Activated T-cell treated with anti-CD3 and anti-CD28 coated beads, Interleukin-2, amount 50 U/mL, for 4 hours (primary cell): ENCODE results near the gene OLFML2A. TPM values are rescaled to one million over a fixed set of nuclear protein-coding genes. Genes with fewer than 3 reads are reported as not detected.

Source experiments
- ATAC-seq, 2 donors: fragments of 200-7000 bp; cut with Tn5 transposase; one replicate each; pipeline ENCODE4 v1.10.0; 2021
- DNase-seq: peaks from one replicate; pipeline ENCODE4 v3.0.0-alpha.2; 2020
- H3K27me3 Mint-ChIP-seq: one replicate; pipeline ENCODE4 v1.8.0; 2021; ENCODE audit warnings: low read depth, mixed read lengths
- H3K36me3 Mint-ChIP-seq: one replicate; pipeline ENCODE4 v1.8.0; 2022; ENCODE audit warnings: mixed read lengths; ENCODE audit not compliant: insufficient read depth
- H3K4me1 Mint-ChIP-seq: one replicate; pipeline ENCODE4 v1.8.0; 2021; ENCODE audit warnings: low read depth, mixed read lengths
- H3K4me3 Mint-ChIP-seq: one replicate; pipeline ENCODE4 v1.8.0; 2021; ENCODE audit warnings: mild to moderate bottlenecking, moderate library complexity, mixed read lengths
- H3K9me3 Mint-ChIP-seq: one replicate; pipeline ENCODE4 v1.8.0; 2021; ENCODE audit warnings: mixed read lengths
- total RNA-seq, 3 donors: library from RNA; stranded (reverse); gene quantifications; one replicate each; pipeline ENCODE4 v1.2.1, GENCODE V29; 2021

The OLFML2A gene
- total RNA-seq, 3 donors from 2014 or later: 0.03 TPM; not detected in 2

DNA sequence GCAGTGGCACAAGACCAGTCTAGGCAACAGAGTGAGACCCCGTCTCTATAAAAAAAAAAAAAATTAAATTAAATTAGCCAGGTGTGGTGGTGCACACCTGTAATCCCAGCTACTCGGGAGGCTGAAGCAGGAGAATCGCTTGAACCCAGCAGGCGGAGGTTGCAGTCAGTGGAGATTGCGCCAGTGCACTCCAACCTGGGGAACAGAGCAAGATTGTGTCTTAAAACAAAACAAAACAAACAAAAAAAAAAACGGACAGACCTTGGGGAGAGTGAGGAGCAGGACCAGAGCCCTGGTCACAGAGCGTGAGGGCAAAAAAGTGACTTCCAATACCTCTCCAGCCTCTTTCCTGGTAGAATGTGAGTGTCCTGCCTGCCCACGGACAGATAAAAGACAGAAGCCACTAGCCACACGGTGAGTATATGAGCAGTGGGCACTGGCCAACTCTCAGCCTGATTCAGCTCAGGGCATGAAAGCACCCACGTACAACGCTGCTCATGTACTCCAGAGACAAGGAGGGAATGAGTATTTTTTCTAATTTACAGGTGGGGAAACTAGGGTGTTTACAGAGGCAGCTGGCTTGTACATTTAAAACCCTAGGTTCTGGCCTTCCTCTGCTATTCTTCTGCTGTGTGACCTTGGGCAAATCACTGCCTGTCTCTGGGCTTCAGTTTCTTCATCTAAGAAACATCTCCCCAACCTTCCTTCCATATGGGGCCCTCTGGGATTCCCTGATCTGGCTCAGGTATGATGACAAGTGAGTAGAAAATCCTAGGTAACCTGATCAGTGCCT, 1.8 kb downstream of the OLFML2A start:
- Mint-ChIP-seq H3K27me3 (peaks cover 34% of the 10 kb centered on the region), H3K4me3 (no peak overlapping the region), H3K36me3 (no peaks in the 10 kb centered on the region), H3K9me3 (no peaks in the 10 kb centered on the region), H3K4me1 (peaks cover 14% of the 10 kb centered on the region)
- DNase-seq (no peak), ATAC-seq (no peak)

- no peaks in the 10 kb centered on the region for H3K36me3 Mint-ChIP-seq
- ATAC-seq (no peak), DNase-seq (no peak)
- H3K4me3 Mint-ChIP-seq: no peak overlapping the region
- H3K9me3 Mint-ChIP-seq: no peaks in the 10 kb centered on the region
- peaks cover 11% of the 10 kb centered on the region for H3K4me1 Mint-ChIP-seq
- peaks cover 27% of the 10 kb centered on the region for H3K27me3 Mint-ChIP-seq
Observed at GRCh38 chr9:124779368-124780059, 2.6 kb downstream of the OLFML2A start.

GRCh38 chr9:124780060-124780756, 3.3 kb downstream of the OLFML2A start:
- no peaks in the 10 kb centered on the region for H3K36me3 Mint-ChIP-seq
- no peak for DNase-seq
- H3K4me3 Mint-ChIP-seq: no peak overlapping the region
- ATAC-seq: no peak
- no peaks in the 10 kb centered on the region for H3K9me3 Mint-ChIP-seq
- H3K4me1 Mint-ChIP-seq: peaks cover 9% of the 10 kb centered on the region
- H3K27me3 Mint-ChIP-seq: peaks cover 23% of the 10 kb centered on the region

GRCh38 chr9:124780757-124781151, 3.8 kb downstream of the OLFML2A start:
- no peak overlapping the region for H3K4me3 Mint-ChIP-seq
- DNase-seq: no peak
- no peaks in the 10 kb centered on the region for H3K36me3 Mint-ChIP-seq
- peaks cover 9% of the 10 kb centered on the region for H3K4me1 Mint-ChIP-seq
- ATAC-seq: no peak
- H3K27me3 Mint-ChIP-seq: peaks cover 18% of the 10 kb centered on the region
- no peaks in the 10 kb centered on the region for H3K9me3 Mint-ChIP-seq

GRCh38 chr9:124781967-124782660, 5.2 kb downstream of the OLFML2A start:
- Mint-ChIP-seq H3K9me3 (no peaks in the 10 kb centered on the region), H3K4me1 (no peaks in the 10 kb centered on the region), H3K4me3 (no peak overlapping the region), H3K36me3 (no peaks in the 10 kb centered on the region), H3K27me3 (peaks cover 8% of the 10 kb centered on the region)
- ATAC-seq (no peak), DNase-seq (no peak)

- Mint-ChIP-seq H3K4me1 (no peaks in the 10 kb centered on the region), H3K4me3 (no peak overlapping the region), H3K9me3 (no peaks in the 10 kb centered on the region), H3K36me3 (no peaks in the 10 kb centered on the region), H3K27me3 (peaks cover 6% of the 10 kb centered on the region)
- ATAC-seq (no peak), DNase-seq (no peak)
Observed at GRCh38 chr9:124782661-124783574, 6.0 kb downstream of the OLFML2A start.

DNA sequence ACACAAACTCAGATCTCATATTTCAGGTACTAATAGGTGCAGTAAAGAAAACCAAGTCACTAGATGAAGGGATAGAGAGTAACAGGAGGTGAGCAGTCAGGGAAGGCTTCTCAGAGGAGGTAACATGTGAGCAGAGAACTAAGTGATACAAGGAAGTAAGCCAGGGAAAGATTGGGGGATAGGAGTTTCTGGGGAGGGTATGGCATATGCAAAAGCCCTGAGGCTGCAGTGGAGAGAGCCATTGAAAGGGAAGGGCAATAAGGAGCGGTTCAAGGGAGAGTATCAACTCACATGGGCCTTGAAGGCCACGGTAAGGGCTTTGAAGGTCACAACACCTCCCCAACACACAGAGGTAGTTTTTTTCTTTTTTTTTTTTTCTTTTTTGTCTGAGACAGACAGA, 6.9 kb downstream of the OLFML2A start:
- DNase-seq (no peak), ATAC-seq (no peak)
- H3K27me3 Mint-ChIP-seq: peaks cover 3% of the 10 kb centered on the region
- H3K36me3 Mint-ChIP-seq: no peaks in the 10 kb centered on the region
- no peaks in the 10 kb centered on the region for H3K9me3 Mint-ChIP-seq
- no peak overlapping the region for H3K4me3 Mint-ChIP-seq
- no peaks in the 10 kb centered on the region for H3K4me1 Mint-ChIP-seq

- DNase-seq (no peak), ATAC-seq (no peak)
- Mint-ChIP-seq H3K27me3 (peaks cover 2% of the 10 kb centered on the region), H3K36me3 (no peaks in the 10 kb centered on the region), H3K4me3 (no peak overlapping the region), H3K9me3 (no peaks in the 10 kb centered on the region), H3K4me1 (no peaks in the 10 kb centered on the region)
Observed at GRCh38 chr9:124784509-124784908, 7.6 kb downstream of the OLFML2A start.

DNA sequence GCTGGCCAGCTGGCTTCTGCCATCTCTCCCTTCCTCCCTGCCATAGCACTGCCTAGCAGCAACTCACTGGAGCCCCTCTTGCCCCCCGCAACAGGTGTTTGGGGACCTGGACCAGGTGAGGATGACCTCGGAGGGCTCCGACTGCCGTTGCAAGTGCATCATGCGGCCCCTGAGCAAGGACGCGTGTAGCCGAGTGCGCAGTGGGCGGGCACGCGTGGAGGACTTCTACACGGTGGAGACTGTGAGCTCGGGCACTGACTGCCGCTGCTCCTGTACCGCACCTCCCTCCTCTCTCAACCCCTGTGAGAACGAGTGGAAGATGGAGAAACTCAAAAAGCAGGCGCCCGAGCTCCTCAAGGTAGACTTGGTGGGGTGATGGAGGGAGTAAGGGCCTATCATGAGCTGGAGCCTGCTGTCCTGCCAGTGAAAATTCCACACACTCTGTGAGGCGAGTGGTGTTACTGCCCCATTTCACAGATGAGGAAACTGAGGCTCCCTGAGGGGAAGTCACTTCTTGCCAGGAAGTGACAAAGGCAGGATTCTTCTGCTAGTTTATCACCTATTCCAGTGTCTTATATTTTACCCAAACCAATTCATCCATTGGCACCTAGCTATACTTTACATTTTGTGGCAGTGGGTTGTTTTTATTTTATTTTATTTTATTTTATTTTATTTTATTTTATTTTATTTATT, 10.1 kb downstream of the OLFML2A start:
- no peaks in the 10 kb centered on the region for H3K4me1 Mint-ChIP-seq
- H3K4me3 Mint-ChIP-seq: no peak overlapping the region
- ATAC-seq: no peak
- DNase-seq: no peak
- H3K36me3 Mint-ChIP-seq: no peaks in the 10 kb centered on the region
- no peaks in the 10 kb centered on the region for H3K9me3 Mint-ChIP-seq
- peaks cover 3% of the 10 kb centered on the region for H3K27me3 Mint-ChIP-seq

DNA sequence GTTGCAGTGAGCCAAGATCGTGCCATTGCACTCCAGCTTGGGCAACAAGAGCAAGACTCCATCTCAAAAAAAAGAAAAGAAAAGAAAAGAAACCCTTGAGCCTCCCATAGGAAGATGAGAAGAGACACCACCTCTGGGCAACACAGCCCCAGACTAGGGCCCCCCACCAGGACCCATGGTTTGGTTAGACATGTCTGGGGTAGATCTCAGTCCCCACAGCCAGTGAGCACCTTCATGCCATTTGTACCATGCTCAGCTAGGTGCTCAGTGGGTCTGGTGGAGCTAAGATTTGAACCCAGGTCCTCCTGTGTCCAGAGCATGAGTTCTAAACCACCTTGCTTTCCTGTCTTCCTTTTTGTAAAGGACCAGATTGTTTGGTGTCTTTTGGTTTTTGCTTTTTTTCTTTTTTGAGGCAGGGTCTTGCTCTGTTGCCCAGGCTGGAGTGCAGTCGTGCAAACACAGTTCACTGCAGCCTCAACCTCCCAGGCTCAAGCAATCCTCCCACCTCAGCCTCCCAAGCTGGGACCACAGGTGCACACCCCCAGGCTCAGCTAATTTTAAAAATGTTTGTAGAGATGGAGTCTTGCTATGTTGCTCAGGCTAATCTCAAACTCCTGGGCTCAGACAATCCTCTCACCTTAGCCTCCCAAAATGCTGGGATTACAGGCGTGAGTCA, 11.7 kb downstream of the OLFML2A start:
- peaks cover 3% of the 10 kb centered on the region for H3K27me3 Mint-ChIP-seq
- no peaks in the 10 kb centered on the region for H3K9me3 Mint-ChIP-seq
- H3K4me3 Mint-ChIP-seq: no peak overlapping the region
- H3K36me3 Mint-ChIP-seq: no peaks in the 10 kb centered on the region
- H3K4me1 Mint-ChIP-seq: no peaks in the 10 kb centered on the region
- ATAC-seq: no peak
- no peak for DNase-seq

GRCh38 chr9:124789531-124789930, 12.6 kb downstream of the OLFML2A start:
- Mint-ChIP-seq H3K9me3 (no peaks in the 10 kb centered on the region), H3K27me3 (peaks cover 3% of the 10 kb centered on the region), H3K36me3 (no peaks in the 10 kb centered on the region), H3K4me3 (no peak overlapping the region), H3K4me1 (no peaks in the 10 kb centered on the region)
- ATAC-seq (no peak), DNase-seq (no peak)

DNA sequence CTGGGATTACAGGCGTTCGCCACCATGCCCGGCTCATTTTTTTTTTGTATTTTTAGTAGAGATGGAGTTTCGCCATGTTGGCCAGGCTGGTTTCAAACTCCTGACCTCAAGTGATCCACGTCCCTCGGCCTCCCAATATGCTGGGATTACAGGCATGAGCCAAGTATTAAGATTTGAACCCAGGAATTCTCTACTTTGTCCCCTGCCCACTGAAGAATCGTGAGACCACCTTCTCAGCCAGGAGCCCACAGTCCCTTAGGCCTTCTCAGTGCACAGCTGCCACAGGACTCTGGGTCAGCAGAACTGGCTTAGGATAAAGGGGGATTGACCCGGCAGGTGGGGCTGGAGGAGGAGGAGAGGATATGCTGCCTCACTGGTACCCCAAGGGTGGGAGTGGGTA, 13.4 kb downstream of the OLFML2A start:
- Mint-ChIP-seq H3K36me3 (no peaks in the 10 kb centered on the region), H3K4me3 (no peak overlapping the region), H3K9me3 (no peaks in the 10 kb centered on the region), H3K4me1 (no peaks in the 10 kb centered on the region), H3K27me3 (peaks cover 3% of the 10 kb centered on the region)
- DNase-seq: no peak
- no peak for ATAC-seq
